ENCODE data around the gene ANKRD33.

ANKRD33 gene

DNA sequence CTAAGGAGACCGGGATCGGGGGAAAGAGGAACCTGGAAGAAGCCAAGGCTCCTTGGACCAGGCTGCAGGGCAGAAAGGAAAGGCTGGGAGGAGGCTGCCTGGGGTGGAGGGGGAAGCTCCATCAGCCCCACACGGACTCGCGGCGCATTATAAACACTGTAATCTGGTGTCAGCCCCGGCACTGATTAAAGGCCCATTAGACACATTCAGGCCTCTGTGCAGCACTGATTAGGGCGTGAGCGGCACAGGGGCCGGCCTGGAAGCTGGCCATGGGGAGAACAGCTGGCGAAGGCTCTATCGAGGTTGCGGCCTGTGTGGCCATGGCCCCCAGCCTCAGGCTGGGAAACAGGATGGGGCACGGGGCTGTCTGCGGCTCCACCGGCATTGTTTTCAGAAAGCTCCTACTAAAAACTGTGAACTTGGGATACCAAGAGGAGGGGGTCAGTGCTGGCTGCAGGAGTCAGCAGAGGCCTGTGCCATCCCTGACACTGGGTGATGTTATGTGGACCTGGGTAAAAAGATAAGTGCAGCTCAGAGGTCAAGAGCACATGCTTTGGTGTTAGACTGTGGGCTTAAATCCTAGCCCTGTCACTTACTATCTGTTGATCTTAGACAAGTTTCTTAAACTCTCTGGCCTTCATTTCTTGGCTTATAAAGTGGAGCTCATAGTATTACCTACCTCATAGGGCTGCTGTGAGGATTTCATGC, 30.0 kb downstream of the ANKRD33 start:
- DNase-seq (ENCODE audit: low read depth in 2 of 2): no peak

DNA sequence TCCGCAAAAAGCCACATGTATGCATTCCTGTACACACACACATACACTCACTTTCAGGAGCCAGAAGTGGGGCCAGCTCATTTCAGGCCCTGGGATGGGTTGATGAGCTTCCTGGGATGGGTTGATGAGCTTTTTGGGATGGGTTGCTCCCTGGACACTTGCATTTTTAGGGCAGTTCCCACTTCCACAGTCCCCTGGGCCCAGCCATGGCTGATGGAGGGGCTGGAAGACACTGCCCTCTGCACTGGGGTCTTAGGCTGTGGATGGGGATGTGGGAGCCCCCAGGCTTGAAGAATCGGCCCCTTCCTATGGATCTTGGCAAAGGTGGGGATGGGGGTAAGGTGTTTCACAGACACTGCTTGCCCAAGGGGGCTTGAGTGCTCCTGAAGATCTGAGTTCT, 32.1 kb downstream of the ANKRD33 start:
- no peak for DNase-seq (ENCODE audit: low read depth in 2 of 2)

DNA sequence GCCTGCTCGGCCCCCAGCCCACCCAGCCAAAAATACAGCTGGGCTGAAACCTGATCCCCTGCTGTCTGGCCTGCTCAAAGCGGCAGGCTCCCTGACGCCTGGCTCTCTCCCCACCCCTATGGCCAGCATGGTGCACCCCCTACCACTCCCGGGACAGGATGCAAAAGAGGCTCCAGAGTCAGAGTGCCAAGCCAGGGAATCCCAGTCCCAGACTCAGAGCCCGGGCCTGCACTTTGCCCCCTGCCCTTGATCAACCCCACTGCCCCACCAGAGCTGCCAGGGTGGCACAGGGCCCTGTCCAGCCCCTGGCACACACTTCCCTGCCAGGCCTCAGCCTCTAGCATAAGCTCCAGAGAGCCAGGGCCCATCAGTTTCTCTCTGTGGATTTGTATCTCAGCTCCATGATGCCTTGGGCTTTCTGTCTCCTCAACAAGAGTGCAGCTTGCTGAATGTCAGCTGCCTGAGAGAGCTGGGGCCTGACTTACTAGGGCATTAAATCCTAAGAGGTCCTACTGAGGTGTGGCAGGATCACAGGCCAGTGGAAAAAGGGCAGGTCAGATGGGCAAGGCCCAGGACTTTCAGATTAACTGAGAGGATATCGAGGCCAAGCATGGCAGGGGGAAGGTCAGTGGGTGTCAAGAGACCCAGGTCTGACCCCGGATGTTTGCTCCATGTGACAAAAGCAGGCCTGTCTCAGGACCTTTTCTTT, 33.3 kb downstream of the ANKRD33 start:
- no peak for DNase-seq (ENCODE audit: low read depth in 2 of 2)

DNA sequence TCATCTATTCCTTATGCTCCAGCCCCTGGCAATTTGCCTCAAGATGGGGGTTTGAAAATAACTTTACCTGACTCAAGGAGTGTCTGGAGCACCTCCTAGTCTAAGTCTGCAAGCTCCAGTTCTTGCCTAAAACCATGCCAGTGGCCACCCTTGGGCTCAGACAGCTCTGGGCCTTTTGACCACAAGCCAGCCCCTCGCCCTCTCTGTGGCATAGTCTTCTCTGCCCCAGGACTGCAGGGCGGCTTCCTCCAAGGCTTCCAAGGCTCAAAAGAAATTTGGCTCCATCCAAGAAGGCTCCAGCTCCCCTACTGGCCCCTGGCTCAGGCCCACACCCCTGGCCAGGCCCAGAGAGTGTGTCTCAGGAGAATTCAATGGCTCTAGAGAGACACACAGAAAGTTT, 34.2 kb downstream of the ANKRD33 start:
- no peak for DNase-seq (ENCODE audit: low read depth in 2 of 2)

DNA sequence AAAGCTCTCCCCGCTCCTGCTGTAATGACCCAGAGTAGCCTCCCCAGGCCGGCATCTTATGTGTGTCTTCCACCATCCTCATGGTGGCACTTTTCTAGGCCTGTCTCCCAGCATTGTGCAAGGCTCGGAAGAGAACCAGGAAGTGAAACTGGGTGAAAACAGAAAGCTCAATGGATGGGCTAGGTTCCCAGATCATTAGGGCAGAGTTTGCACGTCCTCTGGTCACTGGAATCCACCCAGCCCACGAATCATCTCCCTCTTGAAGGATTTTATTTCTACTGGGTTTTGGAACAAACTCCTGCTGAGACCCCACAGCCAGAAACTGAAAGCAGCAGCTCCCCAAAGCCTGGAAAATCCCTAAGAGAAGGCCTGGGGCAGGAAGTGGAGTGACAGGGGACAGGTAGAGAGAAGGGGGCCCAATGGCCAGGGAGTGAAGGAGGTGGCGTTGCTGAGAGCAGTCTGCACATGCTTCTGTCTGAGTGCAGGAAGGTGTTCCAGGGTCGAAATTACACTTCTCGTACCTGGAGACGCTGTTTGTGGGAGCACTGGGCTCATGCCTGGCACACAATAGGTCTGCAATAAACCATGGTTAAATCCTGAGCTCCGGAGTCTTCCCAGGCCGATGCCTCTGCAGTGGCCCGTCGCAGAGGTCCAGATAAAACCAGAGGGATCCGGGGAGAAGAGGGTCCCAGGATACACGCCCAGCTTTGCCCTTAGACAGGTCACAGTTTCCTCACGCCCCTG, 35.0 kb downstream of the ANKRD33 start:
- DNase-seq (ENCODE audit: low read depth in 2 of 2): no peak

DNA sequence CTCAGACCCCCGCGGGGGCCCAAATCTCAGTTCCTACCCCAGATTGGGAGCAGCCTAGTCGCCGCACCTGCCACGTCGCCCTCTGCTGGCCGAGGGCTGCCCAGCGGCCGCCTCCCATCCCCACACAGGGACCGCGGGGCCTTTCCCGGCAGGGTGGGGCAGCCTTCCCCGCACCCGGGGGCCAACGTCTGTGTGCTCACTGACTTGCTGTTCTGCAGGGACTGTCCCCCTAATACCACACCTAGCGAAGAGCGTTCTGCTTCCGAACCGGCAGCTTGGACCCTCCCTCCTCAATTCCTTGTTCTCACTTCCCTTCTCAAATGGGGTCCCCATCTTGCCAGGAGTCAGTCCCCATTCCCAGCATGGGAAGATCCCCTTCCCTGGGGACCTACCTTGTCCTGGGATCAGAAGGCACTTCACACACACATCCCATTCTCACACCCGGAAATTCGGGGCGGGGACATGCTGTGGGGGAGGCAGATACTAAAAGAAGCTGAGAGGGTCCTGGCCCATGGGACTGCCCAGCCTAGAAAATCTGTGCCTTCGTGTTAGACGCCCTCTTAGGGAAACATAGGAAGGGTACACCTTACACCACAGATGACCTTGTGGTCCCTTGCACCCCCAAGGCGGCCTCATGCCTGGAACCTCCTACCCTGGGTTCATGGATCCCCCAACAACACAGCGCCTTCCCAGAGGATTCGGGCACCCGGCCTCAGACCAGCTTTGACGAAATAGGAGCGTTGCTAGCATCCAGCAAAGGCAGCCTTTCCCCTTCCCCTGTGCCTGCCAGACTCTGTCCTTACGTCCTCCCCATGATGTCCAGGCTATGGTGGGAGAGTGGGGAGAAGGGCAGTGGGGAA, 35.8 kb downstream of the ANKRD33 start:
- DNase-seq (ENCODE audit: low read depth in 2 of 2): peak; percentile 16 to 19

DNA sequence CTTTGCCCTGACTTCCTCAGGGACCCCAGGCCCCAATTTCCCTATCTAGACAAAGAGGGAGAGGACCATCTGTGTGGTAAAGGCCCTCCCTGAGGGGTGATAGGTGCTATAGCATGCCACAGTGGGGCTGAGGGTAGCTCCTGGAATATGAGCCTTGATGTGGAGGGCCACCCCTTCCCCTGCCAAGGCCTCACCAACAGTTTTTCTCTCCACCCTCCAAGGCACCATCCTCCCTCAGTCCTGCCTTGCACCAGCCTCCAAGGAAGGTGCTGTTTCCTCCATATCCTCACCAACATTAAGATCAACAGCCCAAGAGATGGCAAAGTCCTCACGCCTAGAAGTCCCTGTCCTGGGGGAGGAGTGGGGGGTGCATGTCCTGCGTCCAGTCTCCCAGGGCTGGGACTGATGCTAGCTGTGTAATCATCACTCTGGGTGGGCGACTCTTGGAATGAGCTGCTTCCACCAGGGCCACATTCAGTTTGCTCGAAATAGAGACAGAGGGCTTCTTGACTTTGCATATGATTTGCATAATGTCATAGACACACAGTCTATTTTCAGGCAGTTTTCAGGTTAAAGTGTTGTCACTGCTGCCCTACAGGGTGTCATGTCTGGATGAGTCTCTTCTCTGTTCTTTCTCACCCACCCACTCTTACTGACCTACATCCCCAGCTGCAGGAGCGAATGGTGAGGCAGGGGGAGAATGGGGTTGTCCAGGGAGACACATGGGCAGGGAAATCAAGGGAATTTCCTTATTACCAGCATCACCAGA, 36.8 kb downstream of the ANKRD33 start:
- no peak for DNase-seq (ENCODE audit: low read depth in 2 of 2)

DNA sequence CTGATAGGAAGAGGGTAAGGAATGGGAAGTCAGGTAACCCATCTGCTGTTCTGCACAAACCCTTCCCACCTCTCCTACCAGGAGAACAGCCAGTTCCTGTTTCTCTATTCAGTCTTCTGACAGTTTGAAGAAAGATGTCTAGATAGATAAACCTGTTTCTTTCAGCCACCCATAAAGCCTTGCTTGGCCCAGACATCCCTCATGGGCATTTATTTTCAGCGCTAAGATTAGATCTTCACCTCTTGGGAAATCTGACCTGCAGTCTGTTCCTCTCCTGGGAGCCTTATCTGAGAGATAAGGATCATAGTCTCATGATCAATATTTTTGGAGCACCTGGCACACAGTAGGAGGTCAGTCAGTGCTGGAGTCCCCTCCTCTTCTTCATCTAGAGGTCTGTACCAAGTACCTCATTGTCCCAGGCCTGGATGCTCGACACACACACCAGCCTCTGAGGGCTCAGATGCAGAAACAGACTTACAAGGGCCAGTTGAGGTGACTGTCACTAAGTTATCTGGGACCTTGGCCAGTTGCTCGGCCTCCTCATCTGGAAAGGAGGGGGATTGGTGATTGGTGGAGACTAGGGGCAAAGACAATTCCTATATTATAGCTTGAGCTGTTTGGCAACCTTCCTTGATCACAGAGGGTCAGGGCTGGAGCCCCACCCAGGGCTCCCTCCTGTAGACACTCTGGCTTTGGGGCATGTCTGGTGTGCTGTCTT, 37.6 kb downstream of the ANKRD33 start:
- DNase-seq (ENCODE audit: low read depth in 2 of 2): no peak

DNA sequence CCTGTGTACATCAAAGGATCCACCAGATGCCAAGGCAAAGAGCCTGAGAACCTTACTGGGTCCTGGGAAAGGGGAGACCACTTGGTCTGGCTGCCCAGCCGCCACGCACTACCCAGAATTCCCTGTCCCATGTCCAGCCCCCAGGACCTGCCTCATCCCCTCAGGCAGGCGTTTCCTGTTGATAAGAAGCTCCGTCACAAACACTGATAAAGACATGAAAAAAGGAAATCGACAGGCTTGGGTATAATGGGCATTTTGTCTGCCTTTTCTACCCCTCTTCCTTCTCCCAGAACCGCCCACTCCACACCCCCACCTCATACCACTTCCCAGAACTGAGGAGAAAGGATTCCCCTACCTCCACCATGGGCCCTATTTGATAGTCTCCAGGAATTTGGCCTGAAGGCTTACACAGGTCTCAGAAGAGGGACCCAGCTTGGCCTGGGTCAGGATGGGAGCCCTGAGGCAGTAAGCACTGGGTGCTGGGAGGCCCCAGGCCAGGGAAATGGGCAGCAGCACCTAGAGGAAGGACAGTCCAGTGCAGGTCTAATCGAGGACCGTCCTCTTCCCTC, 38.2 kb downstream of the ANKRD33 start:
- DNase-seq (ENCODE audit: low read depth in 2 of 2): no peak

DNA sequence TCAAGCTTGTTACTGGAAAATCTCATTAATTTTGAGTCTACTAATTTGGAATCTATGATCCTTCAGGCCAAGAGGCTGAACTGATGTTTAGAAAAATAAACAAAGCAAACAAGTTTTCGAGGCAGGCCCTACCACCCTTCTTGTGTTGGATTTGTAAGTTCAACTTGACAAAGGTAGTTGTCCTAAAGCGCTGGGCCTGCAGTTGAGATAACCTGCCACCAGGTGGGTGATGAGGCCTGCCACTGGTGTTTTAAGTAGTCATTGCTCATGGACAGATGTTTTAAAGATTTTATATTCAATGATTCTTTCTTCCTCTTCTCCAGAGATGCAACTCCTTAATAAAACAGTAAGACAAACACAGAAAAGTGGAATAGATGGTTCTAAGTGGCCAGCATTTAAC, 38.8 kb downstream of the ANKRD33 start:
- peak in 1 of 2 donors; percentile 22 for DNase-seq (ENCODE audit: low read depth in 2 of 2)

DNA sequence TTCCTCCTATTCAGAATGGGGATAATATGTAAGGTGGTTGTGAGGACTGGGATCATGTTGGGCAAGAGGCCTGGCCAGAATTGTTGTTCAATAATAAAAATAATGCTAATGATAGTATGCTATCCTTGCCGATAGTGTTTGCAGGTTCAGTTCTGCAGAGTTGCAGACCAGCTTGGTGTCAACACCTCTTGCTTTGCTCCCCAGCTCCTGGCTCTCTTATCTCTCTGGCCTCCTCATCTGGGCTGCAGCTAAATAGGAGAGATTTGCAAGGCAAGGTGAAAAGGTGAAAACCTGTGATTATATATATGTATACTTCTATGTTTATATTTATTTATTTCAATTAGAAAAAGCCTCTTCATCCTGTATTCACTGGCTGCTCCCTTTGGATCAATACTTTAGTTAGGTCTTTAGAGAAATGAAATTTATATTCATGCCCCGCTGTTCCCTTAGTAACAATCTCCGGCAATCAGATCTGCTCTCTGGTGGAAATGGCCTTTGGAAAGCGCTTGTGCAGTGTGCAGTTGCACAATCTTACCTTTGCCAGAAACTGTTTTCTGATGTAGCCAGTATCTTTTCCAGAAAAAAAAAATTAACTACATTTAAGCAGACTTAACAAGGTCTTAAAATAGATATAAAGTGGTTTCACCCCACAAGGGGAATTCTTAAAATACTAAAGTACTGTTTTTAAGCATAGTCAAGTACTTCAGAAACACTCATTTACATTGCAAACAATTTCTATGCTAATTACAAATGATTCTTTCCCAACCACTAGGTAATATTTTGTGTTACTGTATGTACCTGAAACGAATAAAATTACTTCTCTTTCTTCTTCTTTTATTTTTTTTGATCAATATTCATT, 44.5 kb downstream of the ANKRD33 start:
- no peak for DNase-seq (ENCODE audit: low read depth in 2 of 2)

DNA sequence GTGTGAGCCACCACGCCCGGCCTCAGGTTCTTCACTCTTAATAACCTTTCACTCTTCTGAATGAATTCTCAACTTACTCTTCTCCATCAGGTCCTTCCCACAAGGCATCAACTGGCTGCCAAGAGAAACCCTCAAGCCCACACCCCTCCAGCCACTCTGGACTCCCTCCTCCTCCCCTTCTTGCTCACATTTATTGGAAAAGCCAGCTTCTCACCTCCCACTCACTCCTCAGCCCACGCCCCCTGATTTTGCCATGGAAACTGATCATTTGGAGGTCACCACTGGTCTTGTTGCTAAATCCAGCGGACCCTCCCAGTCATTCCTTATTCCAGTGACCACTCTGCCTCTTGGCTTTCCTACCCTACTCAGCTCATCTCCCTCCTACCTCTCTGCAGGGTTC, 46.2 kb downstream of the ANKRD33 start:
- DNase-seq (ENCODE audit: low read depth in 2 of 2): no peak

DNA sequence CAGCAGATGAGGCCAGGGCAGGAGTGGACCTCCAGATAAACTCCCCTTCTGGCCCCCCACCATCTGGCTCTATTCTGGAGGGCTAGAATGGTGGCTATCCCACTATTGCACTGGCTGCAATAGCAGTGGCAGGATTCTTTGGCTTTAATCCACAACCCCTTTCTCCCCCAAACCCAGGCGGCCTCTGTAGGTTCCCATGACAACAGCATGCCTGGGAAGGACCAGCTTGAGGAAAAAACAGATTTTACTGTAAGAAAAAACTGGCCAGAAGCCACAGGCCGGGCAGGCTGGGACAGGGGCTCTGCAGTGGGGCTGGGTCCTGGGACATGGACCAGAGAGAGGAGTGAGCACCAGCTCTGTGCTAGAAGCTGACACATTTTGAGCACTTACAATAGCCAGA, 50.0 kb downstream of the ANKRD33 start:
- DNase-seq (ENCODE audit: low read depth in 2 of 2): no peak

DNA sequence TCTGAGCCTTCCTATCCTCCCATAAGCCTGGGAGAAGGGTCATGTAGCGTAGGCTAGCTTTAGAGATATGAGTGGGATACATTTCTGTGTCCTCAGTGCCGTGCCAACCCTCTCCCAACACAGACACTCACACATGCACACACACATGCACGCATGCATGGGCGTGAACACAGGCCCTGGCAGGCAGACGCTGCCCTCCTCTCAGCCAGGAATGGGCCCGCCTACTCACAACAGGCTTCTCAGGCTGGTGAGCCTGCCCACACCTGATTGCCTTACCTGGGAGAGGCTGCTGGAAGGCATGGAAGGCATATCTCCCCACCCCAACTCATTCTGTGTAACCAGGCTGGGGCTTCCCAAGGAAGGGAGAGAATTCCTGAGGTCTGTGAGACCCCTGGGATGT, 50.8 kb downstream of the ANKRD33 start:
- DNase-seq (ENCODE audit: low read depth in 2 of 2): no peak

DNA sequence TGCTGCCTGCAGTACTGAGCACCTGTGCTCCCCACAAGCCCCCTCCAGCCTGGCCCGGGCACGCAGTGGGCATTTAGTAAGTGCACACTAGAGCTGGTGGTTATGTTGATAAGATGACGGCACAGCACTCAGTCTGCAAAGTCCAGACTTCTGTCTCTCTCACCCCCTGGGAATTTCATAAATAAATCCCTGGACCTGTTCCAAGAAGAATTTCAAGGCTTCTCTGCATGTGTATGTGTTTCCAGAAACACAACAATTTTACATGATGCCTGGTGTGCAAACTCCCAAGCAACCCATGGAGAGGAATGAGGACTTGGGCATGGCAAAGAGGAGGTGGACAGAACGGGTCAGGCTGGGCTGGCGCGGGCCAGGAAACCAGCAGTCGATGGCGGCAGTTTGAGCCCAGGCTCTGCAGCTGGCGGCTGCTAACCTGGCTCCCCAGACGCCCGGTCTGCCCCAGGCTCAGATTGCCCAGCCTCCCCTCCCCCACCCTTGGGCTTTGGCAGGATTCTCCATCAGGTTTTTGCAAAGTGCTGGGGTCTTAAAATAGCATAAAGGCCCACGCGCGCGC, 53.2 kb downstream of the ANKRD33 start:
- DNase-seq (ENCODE audit: low read depth in 2 of 2): no peak

All from stimulated activated CD8-positive, alpha-beta memory T cell treated with anti-CD3 and anti-CD28 coated beads, Interleukin-7, amount 100 ng/mL, for 1 hour (primary cell).